Activated CD4-positive, alpha-beta T cell treated with anti-CD3 and anti-CD28 coated beads, Interleukin-2, amount 50 U/mL, for 4 hours (primary cell): ENCODE data around the gene TXLNB.

Source experiments
- DNase-seq, 2 experiments: peaks; one replicate each; pipeline ENCODE4 v3.0.0-alpha.2; 2020

TXLNB gene

GRCh38 chr6:139291813-139292619 is at the start of gene TXLNB:
Gene TXLNB, minus strand, starts transcription at chr6:139291998. Its CDS starts 3,099 bp downstream, at chr6:139288899.
- peak; percentile 87 to 92 for DNase-seq

GRCh38 chr6:139341060-139341459 is 49.3 kb upstream of the TXLNB start:
- DNase-seq: no peak

GRCh38 chr6:139338795-139339194 is 47.0 kb upstream of the TXLNB start:
- no peak for DNase-seq

GRCh38 chr6:139337830-139338229 is 46.0 kb upstream of the TXLNB start:
- no peak for DNase-seq

- no peak for DNase-seq
Observed at GRCh38 chr6:139337001-139337400, 45.2 kb upstream of the TXLNB start.

- no peak for DNase-seq
Observed at GRCh38 chr6:139336488-139336887, 44.7 kb upstream of the TXLNB start.

- DNase-seq: no peak
Observed at GRCh38 chr6:139335447-139336210, 43.8 kb upstream of the TXLNB start.

- DNase-seq: no peak
Observed at GRCh38 chr6:139334806-139335446, 43.1 kb upstream of the TXLNB start.

- DNase-seq: no peak
Observed at GRCh38 chr6:139330826-139331500, 39.2 kb upstream of the TXLNB start.

- no peak for DNase-seq
Observed at GRCh38 chr6:139330306-139330705, 38.5 kb upstream of the TXLNB start.

- no peak for DNase-seq
Observed at GRCh38 chr6:139329224-139329623, 37.4 kb upstream of the TXLNB start.

- no peak for DNase-seq
Observed at GRCh38 chr6:139327038-139327437, 35.2 kb upstream of the TXLNB start.

GRCh38 chr6:139325686-139326085 is 33.9 kb upstream of the TXLNB start:
- DNase-seq: no peak

GRCh38 chr6:139325125-139325524 is 33.3 kb upstream of the TXLNB start:
- no peak for DNase-seq

- no peak for DNase-seq
Observed at GRCh38 chr6:139324301-139324555, 32.4 kb upstream of the TXLNB start.

- DNase-seq: peak; percentile 73 to 74
Observed at GRCh38 chr6:139323511-139324300, 31.9 kb upstream of the TXLNB start.

- DNase-seq: no peak
Observed at GRCh38 chr6:139320081-139320480, 28.3 kb upstream of the TXLNB start.

GRCh38 chr6:139316622-139317317 is 25.0 kb upstream of the TXLNB start:
- DNase-seq: no peak

- DNase-seq: no peak
Observed at GRCh38 chr6:139313784-139314545, 22.2 kb upstream of the TXLNB start.

GRCh38 chr6:139313229-139313628 is 21.4 kb upstream of the TXLNB start:
- no peak for DNase-seq

GRCh38 chr6:139311831-139312230 is 20.0 kb upstream of the TXLNB start:
- no peak for DNase-seq
